ENCODE data around the gene HBS1L.

Gene HBS1L

GRCh38 chr6:134948691-134949090, 105.9 kb downstream of the HBS1L start:
- no peak for DNase-seq
- no peaks in the 10 kb centered on the region for H3K36me3 ChIP-seq
- no peaks in the 10 kb centered on the region for H3K9me3 ChIP-seq
- no peaks in the 10 kb centered on the region for H3K27me3 ChIP-seq
- no peaks in the 10 kb centered on the region for H3K4me1 ChIP-seq
- no peak for TF ChIP-seq CTCF (IDR thresholded peaks at IDR 0.05; ENCODE audit: low read depth, low read length)
- H3K4me3 ChIP-seq (ENCODE audit: low read depth, low read length): no peak overlapping the region

GRCh38 chr6:134948142-134948541, 106.5 kb downstream of the HBS1L start:
- Histone ChIP-seq H3K9me3 (no peaks in the 10 kb centered on the region), H3K36me3 (no peaks in the 10 kb centered on the region), H3K4me1 (no peaks in the 10 kb centered on the region), H3K27me3 (no peaks in the 10 kb centered on the region), H3K4me3 (ENCODE audit: low read depth, low read length) (no peak overlapping the region)
- TF ChIP-seq CTCF (IDR thresholded peaks at IDR 0.05; ENCODE audit: low read depth, low read length): no peak
- DNase-seq: no peak

- DNase-seq: no peak
- H3K4me3 ChIP-seq (ENCODE audit: low read depth, low read length): no peak overlapping the region
- TF ChIP-seq CTCF (IDR thresholded peaks at IDR 0.05; ENCODE audit: low read depth, low read length): no peak
- no peaks in the 10 kb centered on the region for H3K4me1 ChIP-seq
- no peaks in the 10 kb centered on the region for H3K27me3 ChIP-seq
- H3K36me3 ChIP-seq: no peaks in the 10 kb centered on the region
- H3K9me3 ChIP-seq: no peaks in the 10 kb centered on the region
Measured at GRCh38 chr6:134945045-134945444, 109.6 kb downstream of the HBS1L start.

GRCh38 chr6:134943522-134944111, 111.0 kb downstream of the HBS1L start:
- DNase-seq: no peak
- Histone ChIP-seq H3K4me1 (no peaks in the 10 kb centered on the region), H3K27me3 (no peaks in the 10 kb centered on the region), H3K4me3 (ENCODE audit: low read depth, low read length) (no peak overlapping the region), H3K36me3 (no peaks in the 10 kb centered on the region), H3K9me3 (no peaks in the 10 kb centered on the region)
- no peak for TF ChIP-seq CTCF (IDR thresholded peaks at IDR 0.05; ENCODE audit: low read depth, low read length)

- Histone ChIP-seq H3K4me1 (no peaks in the 10 kb centered on the region), H3K36me3 (no peaks in the 10 kb centered on the region), H3K4me3 (ENCODE audit: low read depth, low read length) (no peak overlapping the region), H3K27me3 (no peaks in the 10 kb centered on the region), H3K9me3 (no peaks in the 10 kb centered on the region)
- no peak for TF ChIP-seq CTCF (IDR thresholded peaks at IDR 0.05; ENCODE audit: low read depth, low read length)
- DNase-seq: no peak
Measured at GRCh38 chr6:134938896-134939295, 115.7 kb downstream of the HBS1L start.

GRCh38 chr6:134937426-134937825, 117.2 kb downstream of the HBS1L start:
- H3K27me3 ChIP-seq: no peaks in the 10 kb centered on the region
- no peak overlapping the region for H3K4me3 ChIP-seq (ENCODE audit: low read depth, low read length)
- H3K9me3 ChIP-seq: no peaks in the 10 kb centered on the region
- DNase-seq: no peak
- TF ChIP-seq CTCF (IDR thresholded peaks at IDR 0.05; ENCODE audit: low read depth, low read length): no peak
- H3K36me3 ChIP-seq: no peaks in the 10 kb centered on the region
- no peaks in the 10 kb centered on the region for H3K4me1 ChIP-seq

Data from BE2C (cell line).